ENCODE results near the gene TAS1R2. TPM values are rescaled to one million over a fixed set of nuclear protein-coding genes. Genes with fewer than 3 reads are reported as not detected.

The TAS1R2 gene
- total and polyA plus RNA-seq, 2 experiments from 2014 or later, result not detected

GRCh38 chr1:18866846-18867245 is 7.4 kb upstream of the TAS1R2 start (continued):
- TF ChIP-seq CTCF (conservative IDR thresholded peaks at IDR 0.05; ENCODE audit: low read depth in 2 of 2) (no peak), ETS1 (IDR thresholded peaks at IDR 0.05) (no peak), REST (IDR thresholded peaks at IDR 0.05; ENCODE audit: unreplicated experiment) (no peak), NANOG (IDR thresholded peaks at IDR 0.05; ENCODE audit: borderline replicate concordance) (no peak), ZNF114 (CRISPR knock-in tag; IDR thresholded peaks at IDR 0.05) (no peak), STAT1 (IDR thresholded peaks at IDR 0.05; ENCODE audit: unreplicated experiment) (no peak), EZH2 (IDR thresholded peaks at IDR 0.05; ENCODE audit: low read depth, unreplicated experiment) (no peak), EZH2phosphoT487 (IDR thresholded peaks at IDR 0.05; ENCODE audit: unreplicated experiment) (no peak), POLR2AphosphoS5 (IDR thresholded peaks at IDR 0.05; ENCODE audit: low read depth) (no peak), ZNF331 (CRISPR knock-in tag; IDR thresholded peaks at IDR 0.05; ENCODE audit: low read depth) (no peak)

GRCh38 chr1:18866314-18866713 is 6.9 kb upstream of the TAS1R2 start:
- peaks cover 4% of the 10 kb centered on the region for H3K27me3 Mint-ChIP-seq (ENCODE audit: insufficient read depth, low read depth, poor library complexity)
- H3K4me2 ChIP-seq, result no peak overlapping the region
- ATAC-seq (no peak), DNase-seq (ENCODE audit: low spot score) (no peak)
- H3K79me2 ChIP-seq (replicated peaks; ENCODE audit: insufficient read depth), result no peaks in the 10 kb centered on the region
- no peaks in the 10 kb centered on the region for H3K36me3 Mint-ChIP-seq (ENCODE audit: low read depth)
- no peak overlapping the region for H3K4me3 Mint-ChIP-seq
- no peaks in the 10 kb centered on the region for H3F3A ChIP-seq (replicated peaks; ENCODE audit: low read depth)
- no peaks in the 10 kb centered on the region for H3K4me1 Mint-ChIP-seq
- no peaks in the 10 kb centered on the region for H3K36me3 ChIP-seq (ENCODE audit: insufficient read depth)
- H2AFZ ChIP-seq, result no peak overlapping the region
- H3K27ac Mint-ChIP-seq, result no peak overlapping the region
- no peak overlapping the region for H3K27ac ChIP-seq (ENCODE audit: low read depth)
- H4K20me1 ChIP-seq (replicated peaks; ENCODE audit: insufficient read depth), result no peaks in the 10 kb centered on the region
- no peaks in the 10 kb centered on the region for H3K4me1 ChIP-seq (ENCODE audit: insufficient read depth)
- H3K4me3 ChIP-seq, result no peak overlapping the region
- no peaks in the 10 kb centered on the region for H3K9me2 ChIP-seq (ENCODE audit: insufficient read depth)
- H3K9me3 Mint-ChIP-seq, result no peaks in the 10 kb centered on the region
- no peaks in the 10 kb centered on the region for H3K27me3 ChIP-seq (ENCODE audit: insufficient read depth)
- no peak for TF ChIP-seq CTCF (conservative IDR thresholded peaks at IDR 0.05; ENCODE audit: low read depth in 2 of 2)
- TF ChIP-seq JUNB (IDR thresholded peaks at IDR 0.05; ENCODE audit: unreplicated experiment), result no peak
- TF ChIP-seq REST (IDR thresholded peaks at IDR 0.05; ENCODE audit: unreplicated experiment), result no peak
- no peak for TF ChIP-seq EZH2phosphoT487 (IDR thresholded peaks at IDR 0.05; ENCODE audit: unreplicated experiment)
- TF ChIP-seq ETS1 (IDR thresholded peaks at IDR 0.05), result no peak
- no peak for TF ChIP-seq EZH2 (IDR thresholded peaks at IDR 0.05; ENCODE audit: low read depth, unreplicated experiment)
- no peak for TF ChIP-seq POLR2AphosphoS5 (IDR thresholded peaks at IDR 0.05; ENCODE audit: low read depth)
- no peak for TF ChIP-seq CREB1 (CRISPR knock-in tag; IDR thresholded peaks at IDR 0.05; ENCODE audit: low read depth)
- no peak for TF ChIP-seq ZNF331 (CRISPR knock-in tag; IDR thresholded peaks at IDR 0.05; ENCODE audit: low read depth)
- no peak for TF ChIP-seq ZNF114 (CRISPR knock-in tag; IDR thresholded peaks at IDR 0.05)

All from GM23338 (cell line).